GM19372 (cell line): ENCODE measurements around the gene BCL2L11.
"Not testable (repeated sequence)": the region's sequence is repeated elsewhere in the genome, so short reads cannot be mapped to it uniquely, and the experiment has no call there.

Experiments used
- ATAC-seq: cut with Tn5 transposase; IDR thresholded peaks from one replicate; pipeline ENCODE4 v1.9.1; 2021; ENCODE audit warnings: mild to moderate bottlenecking, low read depth, moderate library complexity; ENCODE audit not compliant: unreplicated experiment

Gene BCL2L11, protein sequence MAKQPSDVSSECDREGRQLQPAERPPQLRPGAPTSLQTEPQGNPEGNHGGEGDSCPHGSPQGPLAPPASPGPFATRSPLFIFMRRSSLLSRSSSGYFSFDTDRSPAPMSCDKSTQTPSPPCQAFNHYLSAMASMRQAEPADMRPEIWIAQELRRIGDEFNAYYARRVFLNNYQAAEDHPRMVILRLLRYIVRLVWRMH

GRCh38 chr2:111120253-111121027 lies at the start of gene BCL2L11:
Gene BCL2L11 (plus strand): TSS chr2:111120914. CDS start chr2:111123746, 2,832 bp downstream.
- ATAC-seq, result peak; percentile 65

GRCh38 chr2:111071600-111072171 lies 49.0 kb upstream of the BCL2L11 start:
- no peak for ATAC-seq

- ATAC-seq, result no peak
Observed at GRCh38 chr2:111072220-111072871, 48.4 kb upstream of the BCL2L11 start.

GRCh38 chr2:111082659-111083058 lies 38.1 kb upstream of the BCL2L11 start:
- ATAC-seq, result not testable (repeated sequence)

- ATAC-seq, result no peak
Observed at GRCh38 chr2:111091811-111092211, 28.9 kb upstream of the BCL2L11 start.

- ATAC-seq, result no peak
Observed at GRCh38 chr2:111094691-111095090, 26.0 kb upstream of the BCL2L11 start.

DNA sequence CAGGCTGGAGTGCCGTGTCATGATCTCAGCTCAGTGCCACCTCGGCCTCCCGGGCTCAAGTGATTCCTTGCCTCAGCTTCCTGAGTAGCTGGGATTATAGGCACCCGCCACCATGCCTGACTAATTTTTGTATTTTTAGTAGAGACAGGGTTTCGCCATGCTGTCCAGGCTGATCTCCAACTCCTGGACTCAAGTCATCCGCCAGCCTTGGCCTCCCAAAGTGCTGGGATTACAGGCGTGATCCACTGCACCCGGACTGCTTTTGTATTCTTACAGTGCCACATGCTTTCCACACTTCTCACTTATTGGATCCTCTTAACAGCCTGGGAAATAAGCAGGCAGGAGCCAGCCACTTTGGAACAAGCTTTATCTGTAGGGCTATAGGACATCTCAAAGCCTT lies 25.3 kb upstream of the BCL2L11 start:
- ATAC-seq, result no peak

DNA sequence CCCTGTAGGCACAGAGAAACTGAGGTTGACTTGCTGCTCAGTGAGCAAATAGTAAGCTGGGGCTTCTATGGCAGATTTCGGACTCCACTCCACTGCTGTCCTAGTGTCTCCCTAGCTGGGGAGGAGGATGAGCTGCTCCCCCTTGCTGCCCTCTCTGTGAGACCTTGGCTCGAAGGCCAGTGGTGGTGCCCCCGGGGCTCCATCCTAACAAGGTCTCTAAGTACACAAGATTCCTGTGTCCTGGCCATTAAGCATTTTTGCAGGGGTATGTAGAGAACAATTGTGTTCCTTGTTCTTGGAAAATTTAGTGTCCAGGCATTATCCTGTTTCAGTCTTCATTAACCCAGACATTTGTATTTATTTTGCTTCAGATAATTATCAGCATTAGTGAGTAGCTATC lies 21.3 kb upstream of the BCL2L11 start:
- ATAC-seq, result no peak

DNA sequence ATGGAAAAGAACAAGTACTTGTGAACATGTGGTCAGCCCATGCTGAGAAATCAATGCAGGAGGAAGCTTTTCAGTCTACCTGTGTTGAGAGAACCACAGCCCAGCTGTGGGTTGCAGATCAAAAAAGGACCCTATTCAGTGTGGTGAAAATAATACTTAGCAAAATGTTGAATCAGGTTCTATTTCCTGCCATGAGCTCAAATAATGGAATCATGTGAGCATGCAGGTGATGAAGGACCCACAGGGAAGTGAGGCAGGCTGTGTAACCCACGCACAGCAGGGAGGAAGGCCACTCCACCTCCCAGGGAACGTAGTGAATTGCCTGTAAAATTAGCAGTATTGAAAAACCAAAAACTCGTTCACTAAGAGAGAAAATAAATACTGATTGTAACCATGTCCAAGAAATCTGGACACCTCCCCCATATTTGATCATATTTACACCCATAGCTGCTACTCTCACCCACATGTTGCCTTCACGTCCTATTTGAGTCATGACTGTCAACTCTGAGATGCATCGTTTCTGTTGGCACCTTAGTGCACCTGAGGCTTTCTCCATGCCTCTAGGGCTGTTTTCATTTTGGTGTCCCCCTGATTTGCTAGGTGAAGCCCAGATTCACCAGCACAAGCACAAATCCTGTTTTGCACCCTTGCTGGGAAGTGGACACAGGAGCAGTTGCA lies 20.5 kb upstream of the BCL2L11 start:
- peak; percentile 25 for ATAC-seq

DNA sequence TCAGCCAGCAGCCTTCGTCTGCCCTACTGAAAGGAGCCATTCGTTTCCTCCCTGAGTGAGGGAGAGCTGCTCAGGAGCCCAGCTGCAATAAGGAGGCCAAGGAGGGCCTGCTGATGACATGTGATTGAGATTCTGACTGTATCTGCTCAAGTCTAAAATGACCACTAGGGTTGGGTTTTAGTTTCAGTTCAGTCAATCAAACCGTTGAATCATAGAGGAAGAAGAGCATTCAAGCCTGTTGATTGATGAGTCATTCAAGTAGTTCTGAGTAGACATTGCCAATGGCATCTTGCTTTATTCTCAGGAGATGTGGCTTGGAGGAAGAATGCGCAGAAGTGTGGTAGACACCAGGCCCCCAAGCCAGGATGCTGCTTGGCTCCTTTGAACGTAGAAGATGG lies 19.9 kb upstream of the BCL2L11 start:
- ATAC-seq, result peak; percentile 84

- no peak for ATAC-seq
Observed at GRCh38 chr2:111101592-111101991, 19.1 kb upstream of the BCL2L11 start.

GRCh38 chr2:111102216-111102615 lies 18.5 kb upstream of the BCL2L11 start:
- ATAC-seq, result no peak

GRCh38 chr2:111105926-111106325 lies 14.8 kb upstream of the BCL2L11 start:
- ATAC-seq, result no peak

GRCh38 chr2:111106706-111107105 lies 14.0 kb upstream of the BCL2L11 start:
- no peak for ATAC-seq

DNA sequence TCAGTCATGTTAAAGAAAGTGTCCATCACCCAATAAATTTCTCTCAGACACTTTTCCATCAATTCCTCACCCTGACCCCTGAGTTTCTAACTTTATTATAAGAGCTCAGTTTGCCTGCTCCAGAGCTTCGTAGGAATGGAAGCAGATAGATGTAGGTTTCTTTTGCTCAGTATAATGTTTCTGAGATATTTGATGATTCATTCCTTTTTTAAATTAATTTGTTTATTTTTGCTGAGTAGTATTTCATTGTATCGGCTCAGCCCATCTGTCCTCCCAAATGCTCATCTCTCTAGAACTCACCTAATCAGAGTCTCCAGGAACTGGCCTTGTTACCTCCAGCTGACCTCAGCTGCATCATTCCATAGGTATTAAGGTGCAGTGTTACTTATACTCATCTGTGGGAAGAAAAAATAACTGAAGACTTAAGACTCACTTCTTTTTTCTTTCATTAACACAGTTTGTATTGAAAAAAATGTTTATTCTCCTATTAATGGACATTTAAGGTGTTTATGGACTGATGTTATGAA lies 11.9 kb upstream of the BCL2L11 start:
- no peak for ATAC-seq

- ATAC-seq, result no peak
Observed at GRCh38 chr2:111111101-111111755, 9.5 kb upstream of the BCL2L11 start.

GRCh38 chr2:111113838-111114237 lies 6.9 kb upstream of the BCL2L11 start:
- ATAC-seq, result no peak

DNA sequence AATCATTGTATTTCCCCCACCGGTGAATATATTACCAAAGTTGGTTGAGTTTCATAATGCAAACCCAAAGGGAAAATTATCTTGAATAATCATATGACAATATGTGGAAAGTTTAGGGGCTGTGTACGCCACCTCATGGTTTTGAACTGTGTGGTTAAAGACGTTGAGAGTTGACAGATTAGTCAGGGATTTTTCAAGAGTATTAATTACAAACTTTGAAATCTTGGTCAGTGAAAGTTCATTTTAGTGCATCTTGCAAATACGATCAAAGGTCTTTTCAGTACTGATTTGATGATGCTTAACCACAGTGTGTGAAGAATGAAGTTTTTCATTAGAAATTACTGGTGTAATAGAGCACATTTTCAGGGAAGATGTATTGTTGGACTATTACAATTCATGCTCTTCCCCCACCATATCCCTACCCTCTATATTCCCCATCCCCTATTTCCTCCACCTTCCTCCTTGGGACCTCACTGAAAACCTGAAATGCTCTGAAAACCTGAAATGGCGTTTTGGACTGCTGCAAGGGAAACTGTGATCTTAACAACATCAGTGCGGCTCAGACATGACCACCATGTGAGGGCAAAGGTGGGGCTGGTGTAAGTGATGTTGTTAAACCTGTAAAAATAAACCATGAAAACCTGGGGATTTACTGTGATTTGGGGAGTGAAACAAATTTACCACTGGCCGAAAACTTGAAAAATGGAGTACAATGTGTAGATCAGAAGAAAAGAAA lies 4.5 kb upstream of the BCL2L11 start:
- no peak for ATAC-seq

DNA sequence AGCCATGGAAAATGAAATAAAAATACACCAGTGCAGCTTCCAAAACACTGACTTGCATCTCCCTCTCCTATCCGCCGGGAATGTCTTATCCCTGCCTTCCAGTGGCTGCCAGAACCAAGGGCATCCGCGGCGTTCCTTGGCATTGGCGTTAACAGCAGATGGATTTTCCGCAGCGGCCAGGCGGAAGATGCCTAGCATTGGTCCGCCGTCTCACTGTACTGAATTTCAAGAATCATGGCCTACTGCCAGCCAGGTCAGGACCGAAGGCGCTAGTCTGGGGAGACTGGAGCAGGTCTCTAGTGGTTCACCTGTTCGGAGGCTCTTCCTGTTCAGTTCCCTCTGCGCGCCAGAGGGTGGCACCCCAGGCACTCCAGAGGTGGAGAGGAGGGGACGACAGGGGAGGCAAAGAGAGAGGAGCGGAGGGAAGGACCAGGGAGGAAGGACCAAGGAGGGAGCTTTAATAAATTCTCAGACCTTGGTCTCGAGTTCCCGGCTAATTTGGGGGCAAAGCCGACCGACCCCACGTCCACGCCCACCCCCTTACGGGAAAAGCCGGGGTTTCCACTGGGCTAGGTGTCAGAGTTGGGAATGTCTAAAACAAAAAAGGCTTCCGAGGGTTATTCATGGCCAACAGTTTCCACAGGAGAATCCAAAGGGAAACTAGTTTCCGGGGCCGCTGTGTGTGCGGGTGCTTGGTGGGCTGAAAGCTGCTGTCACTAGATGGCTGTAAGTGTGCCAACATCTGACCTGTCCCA lies 3.7 kb upstream of the BCL2L11 start:
- no peak for ATAC-seq
